CD14-positive monocyte (primary cell): Measurements from ENCODE around the gene HS1BP3. TPM values are rescaled to one million over a fixed set of nuclear protein-coding genes. Genes with fewer than 3 reads are reported as not detected.

Experiments used
- DNase-seq, 3 donors: peaks; one replicate each; pipeline ENCODE4 v3.0.0-alpha.2; 2011 to 2022
- H2AFZ ChIP-seq: 2 replicates; pipeline ENCODE4 v1.6.0; 2012; ENCODE audit warnings: mild to moderate bottlenecking, low read depth, low read length, inconsistent platforms; ENCODE audit not compliant: insufficient read depth, poor library complexity, severe bottlenecking
- H3K27ac ChIP-seq, 2 donors: 1 replicate in 1 of 2; 2 replicates in 1 of 2; pipeline ENCODE4 v1.5.1; 2012 to 2013; ENCODE audit warnings: low read length in 2 of 2, control low read depth in 1 of 2, inconsistent platforms in 1 of 2, low read depth in 1 of 2, mild to moderate bottlenecking in 1 of 2
- H3K27me3 ChIP-seq, 2 donors: one replicate each; pipeline versions ENCODE4 v1.6.0 to v1.6.1; 2011 to 2013; ENCODE audit warnings: low read length in 2 of 2; ENCODE audit not compliant: control insufficient read depth in 2 of 2, insufficient read depth in 2 of 2
- H3K36me3 ChIP-seq, 2 donors: replicated peaks in 1 of 2; 1 replicate in 1 of 2; 2 replicates in 1 of 2; pipeline versions ENCODE4 v1.5.1 to v1.6.1; 2012 to 2013; ENCODE audit warnings: low read length in 2 of 2, control low read depth in 1 of 2, inconsistent platforms in 1 of 2, mild to moderate bottlenecking in 1 of 2; ENCODE audit not compliant: insufficient read depth in 2 of 2, control insufficient read depth in 1 of 2
- H3K4me1 ChIP-seq, 2 donors: 1 replicate in 1 of 2; 2 replicates in 1 of 2; pipeline versions ENCODE4 v1.5.1 to v1.6.1; 2012 to 2013; ENCODE audit warnings: low read length in 2 of 2, control low read depth in 1 of 2, inconsistent platforms in 1 of 2, mild to moderate bottlenecking in 1 of 2, moderate library complexity in 1 of 2; ENCODE audit not compliant: insufficient read depth in 2 of 2, control insufficient read depth in 1 of 2
- H3K4me2 ChIP-seq: replicated peaks from 2 replicates; pipeline ENCODE3; 2012; ENCODE audit warnings: low read length, moderate library complexity, mild to moderate bottlenecking; ENCODE audit not compliant: poor library complexity, severe bottlenecking; ENCODE audit errors: extremely low read depth
- H3K4me3 ChIP-seq, 3 experiments: fragments of 200-600 bp in 1 of 3; sonication (generic) in 1 of 3; replicated peaks in 1 of 3; 1 replicate in 2 of 3; 2 replicates in 1 of 3; pipeline ENCODE4 v1.5.1; 2011 to 2013; ENCODE audit warnings: low read length in 3 of 3, mild to moderate bottlenecking in 3 of 3, control low read depth in 2 of 3, low read depth in 2 of 3, inconsistent platforms in 1 of 3, moderate library complexity in 1 of 3
- H3K79me2 ChIP-seq: 2 replicates; pipeline ENCODE4 v1.6.0; 2012; ENCODE audit warnings: mild to moderate bottlenecking, control low read depth, inconsistent platforms, low read length, moderate library complexity; ENCODE audit not compliant: insufficient read depth
- H3K9ac ChIP-seq: 2 replicates; pipeline ENCODE4 v1.6.0; 2017; ENCODE audit warnings: low read length, mild to moderate bottlenecking; ENCODE audit not compliant: insufficient read depth, poor library complexity, severe bottlenecking
- H3K9me3 ChIP-seq, 2 donors: replicated peaks in 1 of 2; 1 replicate in 1 of 2; 2 replicates in 1 of 2; pipeline versions ENCODE4 v1.5.1 to v1.6.1; 2012 to 2013; ENCODE audit warnings: low read length in 2 of 2, control low read depth in 1 of 2; ENCODE audit not compliant: control insufficient read depth in 1 of 2, insufficient read depth in 1 of 2
- H4K20me1 ChIP-seq: 2 replicates; pipeline ENCODE4 v1.6.0; 2012; ENCODE audit warnings: mild to moderate bottlenecking, low read length, control low read depth, moderate library complexity; ENCODE audit not compliant: insufficient read depth
- H3K27ac Mint-ChIP-seq, 7 donors: one replicate each; pipeline ENCODE4 v1.8.0; 2020; ENCODE audit warnings: mild to moderate bottlenecking in 7 of 7, mixed read lengths in 7 of 7, moderate library complexity in 6 of 7, inconsistent platforms in 2 of 7
- H3K27me3 Mint-ChIP-seq, 3 donors: one replicate each; pipeline ENCODE4 v1.8.0; 2021 to 2022; ENCODE audit warnings: low read depth in 3 of 3, mild to moderate bottlenecking in 3 of 3, mixed read lengths in 3 of 3, moderate library complexity in 3 of 3, inconsistent platforms in 1 of 3
- H3K36me3 Mint-ChIP-seq, 2 donors: one replicate each; pipeline ENCODE4 v1.8.0; 2020; ENCODE audit warnings: mixed read lengths in 2 of 2, inconsistent platforms in 1 of 2, mild to moderate bottlenecking in 1 of 2
- H3K4me1 Mint-ChIP-seq: one replicate; pipeline ENCODE4 v1.8.0; 2020; ENCODE audit warnings: mild to moderate bottlenecking, mixed read lengths
- H3K4me3 Mint-ChIP-seq, 2 donors: one replicate each; pipeline ENCODE4 v1.8.0; 2020; ENCODE audit warnings: mild to moderate bottlenecking in 2 of 2, mixed read lengths in 2 of 2, moderate library complexity in 1 of 2
- H3K9me3 Mint-ChIP-seq, 7 donors: one replicate each; pipeline ENCODE4 v1.8.0; 2020 to 2022; ENCODE audit warnings: mixed read lengths in 7 of 7, mild to moderate bottlenecking in 6 of 7, moderate library complexity in 6 of 7, inconsistent platforms in 2 of 7
- WGBS: methylation state at CpG from one replicate; pipeline ENCODE4 v1.1.5; 2013; ENCODE audit warnings: missing lambda C conversion rate; ENCODE audit not compliant: insufficient coverage; 5-methylcytosine and 5-hydroxymethylcytosine counted together
- intact Hi-C, 2 donors: fragments of 100-400 bp; cut with micrococcal nuclease; formaldehyde crosslinking; loops; one replicate each; pipeline versions ENCODE4 v1.15.0 to v1.15.1; 2023
- polyA plus RNA-seq, 3 donors: library from polyadenylated mRNA; depleted of rRNA in 1 of 3; unstranded in 2 of 3; stranded (reverse) in 1 of 3; fragments of 300-500 nt in 2 of 3; fragments of >200 nt in 1 of 3; fragmentation: Illumina TruSeq in 2 of 3; gene quantifications; 1 replicate in 2 of 3; 2 replicates in 1 of 3; pipeline ENCODE4 v1.2.3, GENCODE V29; 2012 to 2021
- TF ChIP-seq, protein P1 (sequence below): fragments of 200-600 bp; IDR thresholded peaks from one replicate; pipeline ENCODE4 v1.8.0; 2022; ENCODE audit warnings: antibody characterized with exemption, mild to moderate bottlenecking

Gene HS1BP3
- polyA plus RNA-seq, 3 donors: 45.1 to 48.9 (median 45.4) TPM

- Mint-ChIP-seq H3K36me3 (peaks cover 0 to 8% of the 10 kb centered on the region in 2 donors), H3K4me1 (peaks cover 31% of the 10 kb centered on the region), H3K9me3 (peaks cover 2 to 33% (median 8%) of the 10 kb centered on the region in 7 donors), H3K4me3 (peak overlapping the region in 1 of 2 donors; percentile 78), H3K27me3 (peaks cover 91 to 95% (median 92%) of the 10 kb centered on the region in 3 donors), H3K27ac (peak overlapping the region in 1 of 7 donors; percentile 42)
- H3K4me3 ChIP-seq: no peak overlapping the region
- no peaks in the 10 kb centered on the region for H4K20me1 ChIP-seq
- no peak overlapping the region for H3K4me2 ChIP-seq
- no peak for DNase-seq
- 54% methylated on average over 45 of the region's 45 CpGs for WGBS
- H3K79me2 ChIP-seq: no peaks in the 10 kb centered on the region
- H2AFZ ChIP-seq: no peak overlapping the region
- H3K27me3 ChIP-seq: peaks cover 47 to 84% of the 10 kb centered on the region in 2 donors
- peaks cover 10 to 20% of the 10 kb centered on the region in 2 donors for H3K4me1 ChIP-seq
- no peaks in the 10 kb centered on the region for H3K36me3 ChIP-seq
- H3K9ac ChIP-seq: no peak overlapping the region
- H3K9me3 ChIP-seq: peaks cover 2 to 21% of the 10 kb centered on the region in 2 donors
- TF ChIP-seq, protein P1, sequence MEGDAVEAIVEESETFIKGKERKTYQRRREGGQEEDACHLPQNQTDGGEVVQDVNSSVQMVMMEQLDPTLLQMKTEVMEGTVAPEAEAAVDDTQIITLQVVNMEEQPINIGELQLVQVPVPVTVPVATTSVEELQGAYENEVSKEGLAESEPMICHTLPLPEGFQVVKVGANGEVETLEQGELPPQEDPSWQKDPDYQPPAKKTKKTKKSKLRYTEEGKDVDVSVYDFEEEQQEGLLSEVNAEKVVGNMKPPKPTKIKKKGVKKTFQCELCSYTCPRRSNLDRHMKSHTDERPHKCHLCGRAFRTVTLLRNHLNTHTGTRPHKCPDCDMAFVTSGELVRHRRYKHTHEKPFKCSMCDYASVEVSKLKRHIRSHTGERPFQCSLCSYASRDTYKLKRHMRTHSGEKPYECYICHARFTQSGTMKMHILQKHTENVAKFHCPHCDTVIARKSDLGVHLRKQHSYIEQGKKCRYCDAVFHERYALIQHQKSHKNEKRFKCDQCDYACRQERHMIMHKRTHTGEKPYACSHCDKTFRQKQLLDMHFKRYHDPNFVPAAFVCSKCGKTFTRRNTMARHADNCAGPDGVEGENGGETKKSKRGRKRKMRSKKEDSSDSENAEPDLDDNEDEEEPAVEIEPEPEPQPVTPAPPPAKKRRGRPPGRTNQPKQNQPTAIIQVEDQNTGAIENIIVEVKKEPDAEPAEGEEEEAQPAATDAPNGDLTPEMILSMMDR: no peak
- intact Hi-C loops: loop anchor here in 1 of 2 donors (10.0 kb wide), 1 partner anchor 1315 kb away; the partner anchor contains the start of gene OSR1
- H3K27ac ChIP-seq: no peak overlapping the region
These were observed 18.8 kb upstream of the HS1BP3 start for GRCh38 chr2:20669562-20670314.

DNA sequence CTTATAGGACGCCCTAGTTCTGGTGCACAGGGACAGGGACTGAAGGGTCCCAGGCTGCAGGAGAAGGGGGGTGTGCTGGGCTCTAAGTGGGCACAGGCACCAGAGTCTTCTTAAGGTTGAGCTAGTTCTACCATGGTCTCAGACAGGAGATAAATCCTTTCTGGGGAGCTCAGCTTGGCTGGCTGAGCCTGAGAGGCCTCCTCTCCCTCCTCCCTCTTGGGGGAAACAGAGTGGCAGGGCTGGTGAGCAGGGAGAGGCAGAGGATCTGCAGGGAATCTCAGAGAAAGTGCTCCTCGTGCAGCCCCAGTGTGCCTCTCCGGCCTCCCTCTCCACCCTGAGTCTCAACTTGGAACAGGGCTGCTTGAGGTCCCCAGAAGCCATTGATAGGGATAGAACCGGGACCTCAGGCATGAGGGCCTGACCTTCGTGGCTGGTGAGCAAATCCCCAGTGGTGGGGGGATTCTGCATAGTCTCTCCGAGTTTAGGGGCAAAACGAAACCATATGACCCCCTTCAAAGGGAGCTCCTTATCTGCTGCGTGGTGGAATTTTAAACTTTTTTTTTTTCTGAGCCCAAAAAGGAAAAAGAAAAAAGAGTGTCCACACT is 18.1 kb upstream of the HS1BP3 start:
- WGBS: 65% methylated on average over 4 of the region's 8 CpGs
- H2AFZ ChIP-seq: no peak overlapping the region
- no peak overlapping the region for H3K9ac ChIP-seq
- Mint-ChIP-seq H3K4me3 (peak overlapping the region in 1 of 2 donors; percentile 78), H3K36me3 (peaks cover 0 to 8% of the 10 kb centered on the region in 2 donors), H3K9me3 (peaks cover 2 to 33% (median 10%) of the 10 kb centered on the region in 7 donors), H3K27me3 (peaks cover 91 to 95% (median 92%) of the 10 kb centered on the region in 3 donors), H3K27ac (no peak overlapping the region), H3K4me1 (peaks cover 31% of the 10 kb centered on the region)
- TF ChIP-seq, protein P1: no peak
- H3K4me3 ChIP-seq: no peak overlapping the region
- H3K9me3 ChIP-seq: peaks cover 2 to 28% of the 10 kb centered on the region in 2 donors
- H3K27me3 ChIP-seq: peaks cover 54 to 86% of the 10 kb centered on the region in 2 donors
- no peak for DNase-seq
- no peaks in the 10 kb centered on the region for H3K79me2 ChIP-seq
- H3K4me2 ChIP-seq: no peak overlapping the region
- intact Hi-C loops: loop anchor here in 1 of 2 donors (10.0 kb wide), 1 partner anchor 1314 kb away; the partner anchor contains the start of gene OSR1
- H4K20me1 ChIP-seq: no peaks in the 10 kb centered on the region
- peaks cover 10 to 20% of the 10 kb centered on the region in 2 donors for H3K4me1 ChIP-seq
- H3K27ac ChIP-seq: no peak overlapping the region
- no peaks in the 10 kb centered on the region for H3K36me3 ChIP-seq
